Measurements from ENCODE around the gene OR2A25. TPM values are rescaled to one million over a fixed set of nuclear protein-coding genes. Genes with fewer than 3 reads are reported as not detected.

OR2A25 gene, protein sequence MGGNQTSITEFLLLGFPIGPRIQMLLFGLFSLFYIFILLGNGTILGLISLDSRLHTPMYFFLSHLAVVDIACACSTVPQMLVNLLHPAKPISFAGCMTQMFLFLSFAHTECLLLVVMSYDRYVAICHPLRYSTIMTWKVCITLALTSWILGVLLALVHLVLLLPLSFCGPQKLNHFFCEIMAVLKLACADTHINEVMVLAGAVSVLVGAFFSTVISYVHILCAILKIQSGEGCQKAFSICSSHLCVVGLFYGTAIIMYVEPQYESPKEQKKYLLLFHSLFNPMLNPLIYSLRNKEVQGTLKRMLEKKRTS
- not detected for total RNA-seq
- not detected for polyA plus RNA-seq
- long read RNA-seq, donor 1: 0 reads
- long read RNA-seq, donor 2: 0 reads
- long read RNA-seq, donor 3: 0 reads

- TF ChIP-seq, protein P1, sequence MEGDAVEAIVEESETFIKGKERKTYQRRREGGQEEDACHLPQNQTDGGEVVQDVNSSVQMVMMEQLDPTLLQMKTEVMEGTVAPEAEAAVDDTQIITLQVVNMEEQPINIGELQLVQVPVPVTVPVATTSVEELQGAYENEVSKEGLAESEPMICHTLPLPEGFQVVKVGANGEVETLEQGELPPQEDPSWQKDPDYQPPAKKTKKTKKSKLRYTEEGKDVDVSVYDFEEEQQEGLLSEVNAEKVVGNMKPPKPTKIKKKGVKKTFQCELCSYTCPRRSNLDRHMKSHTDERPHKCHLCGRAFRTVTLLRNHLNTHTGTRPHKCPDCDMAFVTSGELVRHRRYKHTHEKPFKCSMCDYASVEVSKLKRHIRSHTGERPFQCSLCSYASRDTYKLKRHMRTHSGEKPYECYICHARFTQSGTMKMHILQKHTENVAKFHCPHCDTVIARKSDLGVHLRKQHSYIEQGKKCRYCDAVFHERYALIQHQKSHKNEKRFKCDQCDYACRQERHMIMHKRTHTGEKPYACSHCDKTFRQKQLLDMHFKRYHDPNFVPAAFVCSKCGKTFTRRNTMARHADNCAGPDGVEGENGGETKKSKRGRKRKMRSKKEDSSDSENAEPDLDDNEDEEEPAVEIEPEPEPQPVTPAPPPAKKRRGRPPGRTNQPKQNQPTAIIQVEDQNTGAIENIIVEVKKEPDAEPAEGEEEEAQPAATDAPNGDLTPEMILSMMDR (IDR thresholded peaks at IDR 0.05): no peak
- Histone ChIP-seq H3K27ac (no peak within 1 kb of the TSS), H3K4me1 (no peaks in the 10 kb centered on the region), H3K27me3 (no peaks in the 10 kb centered on the region), H3K4me3 (no peak within 1 kb of the TSS), H3K9me3 (peaks cover 0 to 9% (median 0%) of the 10 kb centered on the region in 11 donors), H3K36me3 (no peaks in the 10 kb centered on the region)
- ATAC-seq (no peak), DNase-seq (no peak)
- intact Hi-C loops (cut with DNase I): no loop called here
- WGBS, 2 donors: 70 to 75% methylated on average over 1 of the region's 1 CpG
Observed at GRCh38 chr7:144069511-144069910, at the start of gene OR2A25. TSS of gene OR2A25 (plus strand) at chr7:144069811. CDS start at chr7:144074220, 4,409 bp downstream.

DNA sequence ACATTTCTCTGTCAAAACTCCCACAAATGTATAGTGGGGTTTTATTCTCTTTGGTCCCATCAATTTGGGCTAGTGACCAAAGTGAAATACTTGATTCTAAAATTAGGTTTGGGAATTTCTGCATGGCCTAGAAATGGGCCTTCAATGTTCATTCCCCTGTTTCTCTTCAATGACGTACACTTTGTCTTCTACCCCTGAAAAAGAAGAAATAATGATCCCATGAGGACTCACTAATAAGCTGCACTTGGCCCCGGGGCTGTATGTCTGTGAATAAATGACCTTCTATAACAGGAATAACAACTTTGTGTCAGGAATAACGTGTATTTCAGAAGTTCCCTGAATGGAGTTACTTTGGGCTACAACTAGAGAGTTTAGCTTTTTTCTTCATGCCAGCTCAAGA is 49.3 kb upstream of the OR2A25 start:
- peaks cover 0 to 5% (median 0%) of the 10 kb centered on the region in 11 donors for H3K9me3 ChIP-seq
- WGBS, 2 donors: 41 to 62% methylated on average over 3 of the region's 3 CpGs
- H3K27ac ChIP-seq: peak overlapping the region in 5 of 10 donors; percentile 9 to 61 (median 41)
- no peaks in the 10 kb centered on the region for H3K36me3 ChIP-seq
- no peak overlapping the region for H3K4me3 ChIP-seq
- TF ChIP-seq, protein P1 (IDR thresholded peaks at IDR 0.05): no peak
- ATAC-seq (peak in 7 of 8 donors; percentile 49 to 80 (median 66)), DNase-seq (no peak)
- intact Hi-C loops (cut with DNase I): loop anchor here in 4 of 10 donors (5.0 to 10.0 kb wide), 2 partner anchors 116 to 138 kb away; partner anchors contain the start of gene TCAF1 (in 3 of the 4)
- no peaks in the 10 kb centered on the region for H3K27me3 ChIP-seq
- H3K4me1 ChIP-seq: peaks cover 0 to 21% (median 4%) of the 10 kb centered on the region in 9 donors

GRCh38 chr7:144022169-144022568 is 47.4 kb upstream of the OR2A25 start:
- DNase-seq (no peak), ATAC-seq (no peak)
- H3K36me3 ChIP-seq: no peaks in the 10 kb centered on the region
- peaks cover 0 to 4% (median 0%) of the 10 kb centered on the region in 7 donors for H3K27me3 ChIP-seq
- intact Hi-C loops (cut with DNase I): loop anchor here in 4 of 10 donors (5.0 to 10.0 kb wide), 2 partner anchors 117 to 140 kb away; partner anchors contain the start of gene TCAF1 (in 3 of the 4)
- no peak overlapping the region for H3K27ac ChIP-seq
- TF ChIP-seq, protein P1 (IDR thresholded peaks at IDR 0.05): no peak
- H3K4me3 ChIP-seq: no peak overlapping the region
- no peaks in the 10 kb centered on the region for H3K9me3 ChIP-seq
- peaks cover 0 to 21% (median 4%) of the 10 kb centered on the region in 9 donors for H3K4me1 ChIP-seq

GRCh38 chr7:144023171-144023827 is 46.3 kb upstream of the OR2A25 start:
- DNase-seq (no peak), ATAC-seq (no peak)
- Histone ChIP-seq H3K4me1 (peaks cover 0 to 21% (median 4%) of the 10 kb centered on the region in 9 donors), H3K4me3 (no peak overlapping the region), H3K36me3 (no peaks in the 10 kb centered on the region), H3K9me3 (no peaks in the 10 kb centered on the region), H3K27ac (no peak overlapping the region), H3K27me3 (peaks cover 0 to 4% (median 0%) of the 10 kb centered on the region in 7 donors)
- TF ChIP-seq, protein P1 (IDR thresholded peaks at IDR 0.05): no peak
- WGBS, 2 donors: 86 to 88% methylated on average over 4 of the region's 4 CpGs
- intact Hi-C loops (cut with DNase I): loop anchor here in 4 of 10 donors (5.0 to 10.0 kb wide), 2 partner anchors 118 to 141 kb away; partner anchors contain the start of gene TCAF1 (in 3 of the 4)
